SK-N-SH (cell line): ENCODE data around the gene MISFA. TPM values are rescaled to one million over a fixed set of nuclear protein-coding genes. Genes with fewer than 3 reads are reported as not detected.

Experiments
- CTCF ChIA-PET: fragments of 300-600, 350-600 bp; formaldehyde crosslinking; extraction: SDS; loops from one replicate; lab custom pipeline; 2021; lab: Yijun Ruan, JAX
- POLR2A ChIA-PET: fragments of 350-600 bp; sonication (Branson Sonifier 250); formaldehyde crosslinking; extraction: SDS; loops from one replicate; lab custom pipeline; 2020; ENCODE audit warnings: antibody characterized with exemption, inconsistent platforms; lab: Yijun Ruan, JAX
- DNase-seq: peaks from one replicate; pipeline ENCODE4 v3.0.0; 2012
- H2AFZ ChIP-seq: fragments of 200-600 bp; sonication (generic); 2 replicates; pipeline ENCODE4 v1.8.1; 2016; ENCODE audit warnings: antibody characterized with exemption, mild to moderate bottlenecking, low read depth
- H3F3A ChIP-seq: fragments of 200-600 bp; sonication (generic); replicated peaks from 2 replicates; pipeline ENCODE3; 2016; ENCODE audit warnings: antibody characterized with exemption, mild to moderate bottlenecking; ENCODE audit not compliant: insufficient read depth
- H3K27ac ChIP-seq, 2 experiments: fragments of 200-500 bp in 1 of 2; fragments of 200-600 bp in 1 of 2; sonication (Bioruptor generic) in 1 of 2; sonication (generic), shearing (Covaris generic) in 1 of 2; 2 replicates each; pipeline versions ENCODE4 v1.5.1 to v1.6.1; 2014 to 2016; ENCODE audit warnings: low read depth in 2 of 2, inconsistent platforms in 1 of 2, low read length in 1 of 2, mild to moderate bottlenecking in 1 of 2, mixed read lengths in 1 of 2
- H3K27me3 ChIP-seq: fragments of 200-600 bp; sonication (generic), shearing (Covaris generic); 2 replicates; pipeline ENCODE4 v1.6.1; 2016; ENCODE audit warnings: mixed run types; ENCODE audit not compliant: insufficient read depth
- H3K36me3 ChIP-seq, 2 experiments: fragments of 200-500 bp in 1 of 2; fragments of 200-600 bp in 1 of 2; sonication (Bioruptor generic) in 1 of 2; sonication (generic) in 1 of 2; replicated peaks in 1 of 2; 2 replicates each; pipeline versions ENCODE3 to v1.5.1; 2014 to 2016; ENCODE audit warnings: low read length in 1 of 2, mild to moderate bottlenecking in 1 of 2; ENCODE audit not compliant: insufficient read depth in 2 of 2, control insufficient read depth in 1 of 2
- H3K4me1 ChIP-seq, 2 experiments: fragments of 200-500 bp in 1 of 2; fragments of 200-600 bp in 1 of 2; sonication (Bioruptor generic) in 1 of 2; sonication (generic), shearing (Covaris generic) in 1 of 2; 2 replicates each; pipeline versions ENCODE4 v1.5.1 to v1.6.1; 2014 to 2016; ENCODE audit warnings: low read depth in 1 of 2, low read length in 1 of 2, mixed run types in 1 of 2; ENCODE audit not compliant: insufficient read depth in 2 of 2, control insufficient read depth in 1 of 2
- H3K4me2 ChIP-seq: fragments of 200-600 bp; sonication (generic), shearing (Covaris generic); 2 replicates; pipeline ENCODE4 v1.6.1; 2017; ENCODE audit warnings: mixed run types
- H3K4me3 ChIP-seq, 2 experiments: fragments of 200-500 bp in 1 of 2; fragments of 200-600 bp in 1 of 2; sonication (Bioruptor generic) in 1 of 2; sonication (generic), shearing (Covaris generic) in 1 of 2; 2 replicates each; pipeline versions ENCODE4 v1.5.1 to v1.8.1; 2014 to 2016; ENCODE audit warnings: low read depth in 2 of 2, inconsistent platforms in 1 of 2, low read length in 1 of 2, mild to moderate bottlenecking in 1 of 2, mixed read lengths in 1 of 2, moderate library complexity in 1 of 2
- H3K79me2 ChIP-seq: fragments of 200-600 bp; sonication (generic); 2 replicates; pipeline ENCODE4 v1.8.1; 2017; ENCODE audit warnings: mild to moderate bottlenecking; ENCODE audit not compliant: insufficient read depth
- H3K9ac ChIP-seq: fragments of 200-600 bp; sonication (generic); 2 replicates; pipeline ENCODE4 v1.6.1; 2017; ENCODE audit warnings: mixed run types
- H3K9me2 ChIP-seq: fragments of 200-600 bp; sonication (generic); 2 replicates; pipeline ENCODE4 v1.6.1; 2017; ENCODE audit warnings: mixed run types
- H3K9me3 ChIP-seq: fragments of 200-600 bp; sonication (generic); 2 replicates; pipeline ENCODE4 v1.6.1; 2017; ENCODE audit warnings: mixed run types, mild to moderate bottlenecking, moderate library complexity
- H4K20me1 ChIP-seq: fragments of 200-600 bp; sonication (generic); 2 replicates; pipeline ENCODE4 v1.6.1; 2017; ENCODE audit warnings: mild to moderate bottlenecking, mixed run types; ENCODE audit not compliant: insufficient read depth
- CHD2 ChIP-seq: fragments of 150-350 bp; IDR thresholded peaks from 2 replicates; pipeline ENCODE4 v1.6.1; 2018; ENCODE audit warnings: low read length; ENCODE audit not compliant: partially characterized antibody
- ELF1 ChIP-seq: IDR thresholded peaks from 2 replicates; pipeline ENCODE4 v1.4.0; 2012
- FOXM1 ChIP-seq: IDR thresholded peaks from 2 replicates; pipeline ENCODE4 v1.4.0; 2012; ENCODE audit warnings: low read depth, mild to moderate bottlenecking
- GABPA ChIP-seq: IDR thresholded peaks from 2 replicates; pipeline ENCODE4 v1.4.0; 2012; ENCODE audit warnings: low read depth, mild to moderate bottlenecking
- MEF2A ChIP-seq: IDR thresholded peaks from 2 replicates; pipeline ENCODE4 v1.4.0; 2012; ENCODE audit warnings: low read depth, borderline replicate concordance
- MXI1 ChIP-seq: IDR thresholded peaks from 2 replicates; pipeline ENCODE4 v1.6.1; 2012; ENCODE audit warnings: mild to moderate bottlenecking, low read depth, low read length, improper control_type of control experiment
- NRF1 ChIP-seq: IDR thresholded peaks from 2 replicates; pipeline ENCODE4 v1.6.1; 2012; ENCODE audit warnings: low read depth, mild to moderate bottlenecking, low read length
- POLR2AphosphoS5 ChIP-seq: IDR thresholded peaks from 2 replicates; pipeline ENCODE4 v1.6.1; 2012; ENCODE audit warnings: low read depth, low read length
- RAD21 ChIP-seq: IDR thresholded peaks from 2 replicates; pipeline ENCODE4 v1.6.1; 2012; ENCODE audit warnings: mild to moderate bottlenecking, low read length
- RXRA ChIP-seq: IDR thresholded peaks from 2 replicates; pipeline ENCODE4 v1.4.0; 2012; ENCODE audit warnings: low read depth, mild to moderate bottlenecking, borderline replicate concordance
- SIN3A ChIP-seq: IDR thresholded peaks from 2 replicates; pipeline ENCODE4 v1.6.1; 2012; ENCODE audit warnings: low read depth, mild to moderate bottlenecking, low read length, moderate library complexity, borderline replicate concordance
- SMC3 ChIP-seq: IDR thresholded peaks from 2 replicates; pipeline ENCODE4 v1.6.1; 2012; ENCODE audit warnings: low read depth, low read length, improper control_type of control experiment
- TCF12 ChIP-seq: IDR thresholded peaks from 2 replicates; pipeline ENCODE4 v1.4.0; 2012
- YY1 ChIP-seq: IDR thresholded peaks from 2 replicates; pipeline ENCODE4 v1.4.0; 2012; ENCODE audit warnings: low read depth, mild to moderate bottlenecking
- WGBS: methylation state at CpG from one replicate; pipeline ENCODE4 v1.1.6; 2017; ENCODE audit warnings: low lambda C conversion rate; 5-methylcytosine and 5-hydroxymethylcytosine counted together
- polyA plus RNA-seq, 3 experiments: library from polyadenylated mRNA; depleted of rRNA; stranded (reverse); fragments of >200 nt; gene quantifications; 2 replicates each; pipeline ENCODE4 v1.2.3, GENCODE V29; 2012
- TF ChIP-seq, protein P1 (sequence below): IDR thresholded peaks from 2 replicates; pipeline ENCODE4 v1.4.0; 2012; ENCODE audit warnings: low read depth, borderline replicate concordance
- TF ChIP-seq, protein P2 (sequence below): IDR thresholded peaks from 2 replicates; pipeline ENCODE4 v1.4.0; 2012; ENCODE audit warnings: low read depth, borderline replicate concordance
- TF ChIP-seq, protein P3 (sequence below): IDR thresholded peaks from 2 replicates; pipeline ENCODE4 v1.4.0; 2012; ENCODE audit warnings: low read depth
- TF ChIP-seq, protein P4 (sequence below): fragments of 150-350 bp; IDR thresholded peaks from 2 replicates; pipeline ENCODE4 v1.6.1; 2016; ENCODE audit warnings: mild to moderate bottlenecking, low read depth, low read length
- TF ChIP-seq, protein P5 (sequence below): fragments of 200-600 bp; sonication (generic); IDR thresholded peaks from 2 replicates; pipeline ENCODE4 v1.6.1; 2017; ENCODE audit warnings: antibody characterized with exemption, mild to moderate bottlenecking, moderate library complexity

MISFA gene
- polyA plus RNA-seq, 1 of the 3 experiments (the other 2 are of a cell fraction): 2.4 TPM

DNA sequence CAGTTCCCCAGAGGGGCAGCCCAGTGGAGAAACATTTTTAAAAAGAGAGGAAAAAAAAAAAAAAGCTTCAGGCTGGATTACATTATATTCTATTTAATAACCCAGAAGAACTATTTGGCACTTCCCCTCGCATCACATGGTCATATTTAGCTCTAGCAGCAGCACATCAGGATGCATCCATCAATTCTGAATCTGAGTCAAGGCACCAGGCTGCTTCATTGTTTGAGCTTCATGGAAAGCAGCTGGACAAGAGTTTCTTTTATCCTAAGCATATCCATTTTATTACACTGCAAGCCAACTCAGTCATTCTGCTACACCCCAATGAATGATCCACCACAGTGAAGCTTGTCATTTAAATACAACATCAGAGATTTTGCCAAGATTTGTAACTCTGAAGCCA is 24.6 kb downstream of the MISFA start:
- CTCF ChIA-PET: no interaction called here
- H3K36me3 ChIP-seq: peaks cover 0 to 5% of the 10 kb centered on the region in 2 experiments
- TF ChIP-seq MXI1: no peak
- no peak for TF ChIP-seq GABPA
- TF ChIP-seq, protein P1, sequence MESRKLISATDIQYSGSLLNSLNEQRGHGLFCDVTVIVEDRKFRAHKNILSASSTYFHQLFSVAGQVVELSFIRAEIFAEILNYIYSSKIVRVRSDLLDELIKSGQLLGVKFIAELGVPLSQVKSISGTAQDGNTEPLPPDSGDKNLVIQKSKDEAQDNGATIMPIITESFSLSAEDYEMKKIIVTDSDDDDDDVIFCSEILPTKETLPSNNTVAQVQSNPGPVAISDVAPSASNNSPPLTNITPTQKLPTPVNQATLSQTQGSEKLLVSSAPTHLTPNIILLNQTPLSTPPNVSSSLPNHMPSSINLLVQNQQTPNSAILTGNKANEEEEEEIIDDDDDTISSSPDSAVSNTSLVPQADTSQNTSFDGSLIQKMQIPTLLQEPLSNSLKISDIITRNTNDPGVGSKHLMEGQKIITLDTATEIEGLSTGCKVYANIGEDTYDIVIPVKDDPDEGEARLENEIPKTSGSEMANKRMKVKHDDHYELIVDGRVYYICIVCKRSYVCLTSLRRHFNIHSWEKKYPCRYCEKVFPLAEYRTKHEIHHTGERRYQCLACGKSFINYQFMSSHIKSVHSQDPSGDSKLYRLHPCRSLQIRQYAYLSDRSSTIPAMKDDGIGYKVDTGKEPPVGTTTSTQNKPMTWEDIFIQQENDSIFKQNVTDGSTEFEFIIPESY: no peak
- no peak for TF ChIP-seq NRF1
- TF ChIP-seq FOXM1: no peak
- TF ChIP-seq, protein P2, sequence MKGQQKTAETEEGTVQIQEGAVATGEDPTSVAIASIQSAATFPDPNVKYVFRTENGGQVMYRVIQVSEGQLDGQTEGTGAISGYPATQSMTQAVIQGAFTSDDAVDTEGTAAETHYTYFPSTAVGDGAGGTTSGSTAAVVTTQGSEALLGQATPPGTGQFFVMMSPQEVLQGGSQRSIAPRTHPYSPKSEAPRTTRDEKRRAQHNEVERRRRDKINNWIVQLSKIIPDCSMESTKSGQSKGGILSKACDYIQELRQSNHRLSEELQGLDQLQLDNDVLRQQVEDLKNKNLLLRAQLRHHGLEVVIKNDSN: no peak
- no peak for TF ChIP-seq ELF1
- TF ChIP-seq, protein P3, sequence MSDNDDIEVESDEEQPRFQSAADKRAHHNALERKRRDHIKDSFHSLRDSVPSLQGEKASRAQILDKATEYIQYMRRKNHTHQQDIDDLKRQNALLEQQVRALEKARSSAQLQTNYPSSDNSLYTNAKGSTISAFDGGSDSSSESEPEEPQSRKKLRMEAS: no peak
- TF ChIP-seq CHD2: no peak
- TF ChIP-seq RXRA: no peak
- no peak for TF ChIP-seq MEF2A
- TF ChIP-seq, protein P4, sequence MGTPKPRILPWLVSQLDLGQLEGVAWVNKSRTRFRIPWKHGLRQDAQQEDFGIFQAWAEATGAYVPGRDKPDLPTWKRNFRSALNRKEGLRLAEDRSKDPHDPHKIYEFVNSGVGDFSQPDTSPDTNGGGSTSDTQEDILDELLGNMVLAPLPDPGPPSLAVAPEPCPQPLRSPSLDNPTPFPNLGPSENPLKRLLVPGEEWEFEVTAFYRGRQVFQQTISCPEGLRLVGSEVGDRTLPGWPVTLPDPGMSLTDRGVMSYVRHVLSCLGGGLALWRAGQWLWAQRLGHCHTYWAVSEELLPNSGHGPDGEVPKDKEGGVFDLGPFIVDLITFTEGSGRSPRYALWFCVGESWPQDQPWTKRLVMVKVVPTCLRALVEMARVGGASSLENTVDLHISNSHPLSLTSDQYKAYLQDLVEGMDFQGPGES: no peak
- TF ChIP-seq, protein P5, sequence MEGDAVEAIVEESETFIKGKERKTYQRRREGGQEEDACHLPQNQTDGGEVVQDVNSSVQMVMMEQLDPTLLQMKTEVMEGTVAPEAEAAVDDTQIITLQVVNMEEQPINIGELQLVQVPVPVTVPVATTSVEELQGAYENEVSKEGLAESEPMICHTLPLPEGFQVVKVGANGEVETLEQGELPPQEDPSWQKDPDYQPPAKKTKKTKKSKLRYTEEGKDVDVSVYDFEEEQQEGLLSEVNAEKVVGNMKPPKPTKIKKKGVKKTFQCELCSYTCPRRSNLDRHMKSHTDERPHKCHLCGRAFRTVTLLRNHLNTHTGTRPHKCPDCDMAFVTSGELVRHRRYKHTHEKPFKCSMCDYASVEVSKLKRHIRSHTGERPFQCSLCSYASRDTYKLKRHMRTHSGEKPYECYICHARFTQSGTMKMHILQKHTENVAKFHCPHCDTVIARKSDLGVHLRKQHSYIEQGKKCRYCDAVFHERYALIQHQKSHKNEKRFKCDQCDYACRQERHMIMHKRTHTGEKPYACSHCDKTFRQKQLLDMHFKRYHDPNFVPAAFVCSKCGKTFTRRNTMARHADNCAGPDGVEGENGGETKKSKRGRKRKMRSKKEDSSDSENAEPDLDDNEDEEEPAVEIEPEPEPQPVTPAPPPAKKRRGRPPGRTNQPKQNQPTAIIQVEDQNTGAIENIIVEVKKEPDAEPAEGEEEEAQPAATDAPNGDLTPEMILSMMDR: no peak
- TF ChIP-seq POLR2AphosphoS5: no peak
- TF ChIP-seq RAD21: no peak
- no peak for TF ChIP-seq TCF12
- no peak for TF ChIP-seq YY1
- no peak for TF ChIP-seq SMC3
- no peak for TF ChIP-seq SIN3A
- TF ChIP-seq, all 33 proteins: peak for 0
- POLR2A ChIA-PET: no interaction called here
- Histone ChIP-seq H3K4me1 (no peaks in the 10 kb centered on the region), H3F3A (no peaks in the 10 kb centered on the region), H3K4me3 (no peak overlapping the region), H3K27me3 (no peaks in the 10 kb centered on the region), H3K9ac (no peak overlapping the region), H3K4me2 (no peak overlapping the region), H2AFZ (no peak overlapping the region), H4K20me1 (peaks cover 62% of the 10 kb centered on the region), H3K9me2 (no peaks in the 10 kb centered on the region), H3K79me2 (peaks cover 99% of the 10 kb centered on the region), H3K9me3 (no peaks in the 10 kb centered on the region), H3K27ac (no peak overlapping the region)
- 100% methylated on average over 1 of the region's 1 CpG for WGBS
- DNase-seq: no peak
